Stimulated activated CD8-positive, alpha-beta memory T cell treated with anti-CD3 and anti-CD28 coated beads, Interleukin-4, amount 100 ng/mL, for 4 hours (primary cell): ENCODE results near the gene ARHGEF6.
"Not testable (repeated sequence)": the region's sequence is repeated elsewhere in the genome, so short reads cannot be mapped to it uniquely, and the experiment has no call there.

Experiments
- DNase-seq, 2 donors: peaks; one replicate each; pipeline ENCODE4 v3.0.0-alpha.2; 2020; ENCODE audit warnings: low read depth in 2 of 2, low spot score in 1 of 2

ARHGEF6 gene, protein sequence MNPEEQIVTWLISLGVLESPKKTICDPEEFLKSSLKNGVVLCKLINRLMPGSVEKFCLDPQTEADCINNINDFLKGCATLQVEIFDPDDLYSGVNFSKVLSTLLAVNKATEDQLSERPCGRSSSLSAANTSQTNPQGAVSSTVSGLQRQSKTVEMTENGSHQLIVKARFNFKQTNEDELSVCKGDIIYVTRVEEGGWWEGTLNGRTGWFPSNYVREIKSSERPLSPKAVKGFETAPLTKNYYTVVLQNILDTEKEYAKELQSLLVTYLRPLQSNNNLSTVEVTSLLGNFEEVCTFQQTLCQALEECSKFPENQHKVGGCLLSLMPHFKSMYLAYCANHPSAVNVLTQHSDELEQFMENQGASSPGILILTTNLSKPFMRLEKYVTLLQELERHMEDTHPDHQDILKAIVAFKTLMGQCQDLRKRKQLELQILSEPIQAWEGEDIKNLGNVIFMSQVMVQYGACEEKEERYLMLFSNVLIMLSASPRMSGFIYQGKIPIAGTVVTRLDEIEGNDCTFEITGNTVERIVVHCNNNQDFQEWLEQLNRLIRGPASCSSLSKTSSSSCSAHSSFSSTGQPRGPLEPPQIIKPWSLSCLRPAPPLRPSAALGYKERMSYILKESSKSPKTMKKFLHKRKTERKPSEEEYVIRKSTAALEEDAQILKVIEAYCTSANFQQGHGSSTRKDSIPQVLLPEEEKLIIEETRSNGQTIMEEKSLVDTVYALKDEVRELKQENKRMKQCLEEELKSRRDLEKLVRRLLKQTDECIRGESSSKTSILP

GRCh38 chrX:136780763-136781162 lies at the start of gene ARHGEF6:
Gene ARHGEF6, minus strand, starts transcription at chrX:136780932. Its CDS starts 50 bp downstream, at chrX:136780882.
- DNase-seq, result no peak

- no peak for DNase-seq
Observed at GRCh38 chrX:136829413-136829812, 48.7 kb upstream of the ARHGEF6 start.

GRCh38 chrX:136828830-136829229 lies 48.1 kb upstream of the ARHGEF6 start:
- no peak for DNase-seq

- no peak for DNase-seq
Observed at GRCh38 chrX:136827026-136827425, 46.3 kb upstream of the ARHGEF6 start.

DNA sequence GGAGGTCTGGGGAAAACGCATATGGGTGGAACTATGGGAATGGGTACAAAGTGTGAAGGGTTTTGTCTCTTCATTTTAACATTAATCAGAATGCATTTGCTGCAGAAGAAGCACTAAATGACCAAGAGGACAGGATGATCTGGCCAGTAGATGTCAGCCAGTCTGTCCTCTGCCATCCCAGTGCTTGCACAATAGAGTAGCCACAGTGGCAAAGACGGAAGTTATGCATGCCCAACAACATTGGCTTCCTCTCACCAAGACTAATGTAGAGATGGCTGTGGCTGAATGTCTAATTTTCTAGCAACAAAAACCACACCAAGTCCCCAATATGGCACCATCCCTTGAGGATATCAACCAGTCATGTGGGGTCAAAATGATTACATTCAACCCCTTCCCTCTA lies 45.0 kb upstream of the ARHGEF6 start:
- DNase-seq, result no peak

DNA sequence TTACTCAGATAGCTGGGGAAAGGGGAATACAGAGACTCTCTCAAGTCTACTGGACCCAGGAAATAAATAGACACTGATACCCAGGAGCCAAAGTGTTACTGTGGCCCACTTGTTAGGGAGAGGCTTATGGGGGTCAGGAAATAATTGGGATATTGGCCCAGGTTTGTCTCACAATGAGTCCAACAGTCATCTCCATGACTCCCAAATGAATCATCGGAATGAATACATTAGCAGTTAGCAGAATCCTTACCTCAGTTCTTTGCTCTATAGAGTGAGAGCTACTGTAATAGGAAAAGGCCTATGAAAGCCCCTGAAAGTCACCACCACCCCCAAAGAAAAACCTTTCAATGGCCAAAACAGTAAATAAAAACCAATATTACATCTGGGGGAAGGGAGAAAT lies 42.4 kb upstream of the ARHGEF6 start:
- DNase-seq, result no peak

DNA sequence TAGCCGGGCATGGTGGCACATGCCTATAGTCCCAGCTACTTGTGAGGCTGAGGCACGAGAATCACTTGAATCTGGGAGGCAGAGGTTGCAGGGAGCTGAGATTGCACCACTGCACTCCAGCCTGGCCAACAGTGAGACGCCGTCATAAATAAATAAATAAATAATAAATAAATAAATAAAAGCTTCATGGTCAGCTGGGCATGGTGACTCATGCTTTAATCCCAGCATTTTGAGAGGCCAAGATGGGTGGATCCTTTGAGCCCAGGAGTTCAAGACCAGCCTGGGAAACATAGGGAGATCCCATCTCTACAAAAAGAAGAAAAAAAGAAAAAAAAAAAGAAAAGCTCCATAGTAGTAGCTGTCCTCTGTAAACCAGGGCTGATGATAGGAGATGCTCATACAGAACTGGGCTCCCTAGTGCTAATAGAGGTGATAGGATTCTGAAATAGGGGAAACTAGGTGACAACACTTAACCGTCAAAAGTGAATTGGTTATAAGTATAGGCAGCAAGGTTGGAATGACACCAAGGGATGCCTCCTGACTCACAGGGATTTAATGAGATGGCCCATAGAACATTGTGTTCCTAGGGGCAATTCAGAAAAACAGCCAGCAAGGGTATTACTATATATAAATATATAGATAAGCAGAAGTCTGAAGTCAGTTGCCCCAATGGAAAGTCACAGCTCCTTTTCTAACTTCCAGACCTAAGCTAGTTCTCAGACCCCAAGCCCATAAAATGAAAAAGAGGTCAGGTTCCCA lies 41.8 kb upstream of the ARHGEF6 start:
- DNase-seq, result no peak

DNA sequence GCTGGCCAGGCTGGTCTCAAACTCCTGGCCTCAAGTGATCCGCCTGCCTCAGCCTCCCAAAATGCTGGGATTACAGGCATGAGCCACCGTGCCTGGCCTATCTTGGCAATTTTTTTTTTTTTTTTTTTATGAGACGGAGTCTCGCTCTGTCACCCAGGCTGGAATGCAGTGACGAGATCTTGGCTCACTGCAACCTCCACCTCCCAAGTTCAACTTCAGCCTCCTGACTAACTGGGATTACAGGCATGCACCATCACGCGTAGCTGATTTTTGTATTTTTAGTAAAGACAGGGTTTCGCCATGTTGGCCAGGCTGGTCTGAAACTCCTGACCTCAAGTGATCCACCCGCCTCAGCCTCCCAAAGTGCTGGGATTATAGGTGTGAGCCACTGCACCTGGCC lies 39.0 kb upstream of the ARHGEF6 start:
- not testable (repeated sequence) for DNase-seq

- DNase-seq, result no peak
Observed at GRCh38 chrX:136819031-136819703, 38.4 kb upstream of the ARHGEF6 start.

- DNase-seq, result no peak
Observed at GRCh38 chrX:136816975-136817374, 36.2 kb upstream of the ARHGEF6 start.

DNA sequence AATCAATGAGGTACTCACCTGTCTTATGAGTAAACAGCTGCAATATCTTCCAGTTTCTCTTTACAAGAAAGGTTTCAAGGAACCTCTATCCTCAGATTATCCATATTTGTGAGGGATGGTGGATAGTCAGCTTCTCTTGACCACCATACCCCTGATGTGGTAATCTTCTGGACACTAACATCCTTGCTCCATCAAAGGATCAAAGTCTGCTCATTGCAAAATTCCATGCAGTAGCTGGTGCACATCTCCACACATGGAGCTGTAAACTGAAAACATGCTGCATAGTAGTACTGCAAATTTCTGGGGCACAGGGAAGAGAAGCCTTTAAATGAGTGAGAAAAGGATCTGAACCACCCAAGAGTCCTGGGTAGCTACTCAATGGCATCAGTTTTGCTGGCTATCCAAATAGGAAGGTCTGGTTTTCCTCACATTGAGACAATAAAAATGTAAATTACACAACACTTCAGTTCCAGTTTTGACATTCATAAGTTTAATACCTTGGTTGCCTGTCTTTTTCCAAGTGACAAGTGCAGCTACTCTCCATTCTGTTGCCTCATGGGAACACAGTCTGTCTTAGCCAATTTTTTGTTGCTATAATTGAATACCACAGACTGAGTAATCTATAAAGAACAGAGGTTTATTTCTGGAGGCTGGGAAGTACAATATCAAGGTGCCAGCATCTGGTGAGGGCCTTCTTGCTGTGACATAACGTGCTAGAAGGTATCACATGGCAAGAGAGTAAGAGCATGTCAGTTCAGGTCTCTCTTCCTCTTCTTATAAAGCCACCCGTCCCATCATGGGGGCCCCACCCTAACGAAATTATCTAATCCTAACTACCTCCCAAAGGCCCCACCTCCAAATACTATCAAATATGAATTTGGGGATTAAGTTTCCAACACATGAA lies 34.4 kb upstream of the ARHGEF6 start:
- DNase-seq, result no peak

GRCh38 chrX:136812286-136812685 lies 31.6 kb upstream of the ARHGEF6 start:
- no peak for DNase-seq

DNA sequence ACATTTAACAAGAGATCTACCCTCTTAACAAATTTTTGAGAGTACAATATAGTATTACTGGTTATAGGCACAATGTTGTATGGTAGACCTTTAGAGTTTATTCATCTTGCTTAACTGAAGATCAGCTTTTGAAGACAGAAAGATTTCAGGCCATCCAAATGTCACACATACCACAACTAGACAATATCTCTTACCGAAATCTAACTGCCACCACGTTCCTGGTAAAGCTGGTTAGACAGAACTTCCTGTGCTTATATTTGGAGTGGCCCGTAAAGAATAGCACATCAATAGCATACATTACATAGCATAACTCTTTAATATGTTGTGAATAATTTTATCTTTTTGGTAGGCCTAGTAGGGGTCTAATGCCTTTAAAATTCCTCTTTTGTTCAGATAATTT lies 29.8 kb upstream of the ARHGEF6 start:
- no peak for DNase-seq

DNA sequence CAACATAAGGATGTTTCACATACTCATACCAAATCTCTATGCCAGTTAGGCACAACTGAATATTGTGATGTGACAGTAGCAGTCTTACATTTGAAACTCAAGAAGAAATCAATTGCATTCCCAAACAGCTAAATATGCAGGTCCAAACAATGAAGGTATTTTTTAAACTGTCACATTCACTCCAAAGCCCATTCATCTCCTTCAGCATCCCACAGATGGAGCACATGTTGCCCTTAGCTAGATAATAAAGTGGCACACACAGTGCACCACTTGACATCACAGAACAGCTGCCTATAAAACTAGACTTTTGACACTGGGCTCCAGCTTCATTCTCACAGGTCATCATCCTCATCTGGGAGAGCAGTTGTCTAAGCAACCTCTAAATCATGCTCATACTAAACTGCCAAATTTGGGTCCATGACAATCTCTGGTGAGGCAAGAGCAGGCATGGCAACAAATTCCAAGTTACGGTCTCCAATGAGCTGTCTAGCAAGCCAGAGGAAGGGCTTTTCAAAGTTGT lies 26.2 kb upstream of the ARHGEF6 start:
- no peak for DNase-seq

DNA sequence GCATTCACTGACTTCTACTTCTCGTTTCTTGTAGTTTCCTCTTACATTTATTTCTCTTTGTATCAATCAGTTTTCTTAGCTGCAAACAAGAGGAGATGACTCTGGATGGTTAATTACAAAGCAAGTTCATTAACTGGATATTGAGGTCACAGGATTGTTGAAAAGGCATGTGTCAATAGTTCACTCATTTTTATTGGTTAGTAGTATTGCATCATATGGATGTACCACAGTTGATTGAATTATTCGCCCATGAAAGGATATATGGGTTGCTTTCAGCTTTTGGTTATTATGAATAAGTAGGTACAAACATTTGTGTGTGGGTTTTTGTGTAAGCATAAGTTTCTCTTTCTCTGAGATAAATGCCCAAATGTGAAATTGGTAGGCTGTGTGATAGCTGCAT lies 21.8 kb upstream of the ARHGEF6 start:
- DNase-seq, result no peak

DNA sequence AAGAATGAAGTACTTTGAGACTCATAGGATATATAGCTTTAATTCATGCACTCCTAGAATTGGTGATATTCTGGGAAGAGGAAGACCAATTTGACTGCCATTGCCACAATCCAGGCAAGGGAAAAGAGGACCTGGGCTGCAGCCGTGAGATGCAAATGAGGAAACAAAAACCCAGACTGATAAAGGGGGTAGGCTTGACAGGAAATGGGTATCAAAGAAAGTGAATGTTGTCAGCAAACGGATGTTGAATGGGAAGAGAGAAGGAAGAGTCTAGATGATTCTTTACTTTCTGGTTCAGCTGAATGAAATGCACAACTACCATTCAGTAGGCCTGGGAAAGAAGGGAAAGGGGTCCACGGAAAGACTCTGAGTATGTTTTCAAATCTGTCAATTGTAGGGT lies 17.1 kb upstream of the ARHGEF6 start:
- no peak for DNase-seq

GRCh38 chrX:136795132-136795531 lies 14.4 kb upstream of the ARHGEF6 start:
- not testable (repeated sequence) for DNase-seq

GRCh38 chrX:136794660-136795059 lies 13.9 kb upstream of the ARHGEF6 start:
- DNase-seq, result not testable (repeated sequence)

DNA sequence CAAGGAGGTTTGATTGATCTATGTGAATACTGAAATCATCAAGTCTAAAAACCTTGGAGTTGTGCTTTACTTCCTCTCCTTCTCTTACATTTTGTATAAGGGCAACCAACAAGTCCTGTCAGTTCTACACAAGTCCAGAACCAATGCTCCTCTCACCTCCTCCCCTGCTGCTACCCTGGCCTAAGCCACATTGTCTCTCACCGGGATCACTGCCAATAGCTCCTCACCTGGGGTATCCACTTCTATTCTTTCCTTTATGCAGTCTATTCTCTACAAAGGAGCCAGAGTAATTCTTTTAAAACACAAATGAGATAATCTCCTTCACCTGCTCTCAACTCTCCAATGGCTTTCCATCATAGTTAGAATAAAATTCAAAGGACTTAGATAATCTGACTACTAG lies 13.3 kb upstream of the ARHGEF6 start:
- no peak for DNase-seq

- DNase-seq, result no peak
Observed at GRCh38 chrX:136789856-136790255, 9.1 kb upstream of the ARHGEF6 start.
